K562 (cell line): Measurements from ENCODE around the gene INHBE. TPM values are rescaled to one million over a fixed set of nuclear protein-coding genes. Genes with fewer than 3 reads are reported as not detected.
A peak's percentile ranks its signal among the peaks of the same experiment; 100 is the strongest.

Experiments
- BRF1 ChIP-seq: IDR thresholded peaks from 3 replicates; pipeline ENCODE4 v1.6.1; 2011; ENCODE audit warnings: borderline replicate concordance, mild to moderate bottlenecking; ENCODE audit not compliant: insufficient read length; ENCODE audit errors: extremely low read depth
- CREM ChIP-seq: IDR thresholded peaks from 2 replicates; pipeline ENCODE4 v1.6.1; 2014; ENCODE audit warnings: antibody characterized with exemption, low read depth
- HDAC2 ChIP-seq: fragments of 450-650 bp; IDR thresholded peaks from 2 replicates; pipeline ENCODE4 v1.6.1; 2016; ENCODE audit warnings: mild to moderate bottlenecking
- JUN ChIP-seq, 2 experiments: sonication (generic) in 1 of 2; formaldehyde crosslinking in 1 of 2; IDR thresholded peaks; 2 replicates each; pipeline versions ENCODE4 v1.6.1 to v1.8.0; 2012 to 2022; ENCODE audit warnings: borderline replicate concordance in 2 of 2, mild to moderate bottlenecking in 2 of 2, improper control_type of control experiment in 1 of 2, low read depth in 1 of 2, low read length in 1 of 2, missing genetic modification reagents in 1 of 2
- JUND ChIP-seq, 2 experiments: IDR thresholded peaks; 2 replicates in 1 of 2; 3 replicates in 1 of 2; pipeline ENCODE4 v1.6.1; 2011; ENCODE audit warnings: borderline replicate concordance in 2 of 2, low read depth in 2 of 2, low read length in 2 of 2, improper control_type of control experiment in 1 of 2, missing biosample characterization in 1 of 2, missing genetic modification characterization in 1 of 2, missing genetic modification reagents in 1 of 2
- polyA plus RNA-seq, 8 experiments: library from polyadenylated mRNA; depleted of rRNA in 4 of 8; stranded (reverse) in 5 of 8; unstranded in 3 of 8; fragments of >200 nt; fragmentation: Nextera tagmentation in 2 of 8; fragmentation: Illumina TruSeq in 1 of 8; extraction: Ambion mirVana in 2 of 8; extraction: Trizol in 1 of 8; gene quantifications; 2 replicates each; pipeline versions ENCODE4 v1.2.1 to v1.2.3, GENCODE V29; 2011 to 2014; ENCODE audit warnings: inconsistent platforms in 1 of 8, missing spikeins in 1 of 8
- total RNA-seq, 7 experiments: library from RNA; depleted of rRNA in 6 of 7; stranded (reverse); fragments of >200 nt in 6 of 7; fragmentation: Illumina TruSeq in 2 of 7; extraction: Trizol in 2 of 7; gene quantifications; 2 replicates each; pipeline versions ENCODE4 v1.2.1 to v1.2.3, GENCODE V29; 2011 to 2021; ENCODE audit warnings: low replicate concordance in 1 of 7
- TF ChIP-seq, protein P1 (sequence below), 2 experiments: fragments of 150-350 bp in 1 of 2; IDR thresholded peaks; 2 replicates each; pipeline ENCODE4 v1.6.1; 2012 to 2016; ENCODE audit warnings: low read depth in 2 of 2, low read length in 2 of 2, mild to moderate bottlenecking in 1 of 2, moderate library complexity in 1 of 2
- TF ChIP-seq, protein P2 (sequence below): fragments of 450-650 bp; IDR thresholded peaks from 2 replicates; pipeline ENCODE4 v1.6.1; 2017; ENCODE audit warnings: antibody characterized with exemption, mild to moderate bottlenecking
- TF ChIP-seq, protein P3 (sequence below): fragments of 450-650 bp; formaldehyde crosslinking; IDR thresholded peaks from 2 replicates; pipeline ENCODE4 v1.4.0; 2020; ENCODE audit warnings: mild to moderate bottlenecking, moderate library complexity
- TF ChIP-seq, protein P4 (sequence below): sonication (generic); formaldehyde crosslinking; IDR thresholded peaks from 2 replicates; pipeline ENCODE4 v1.8.0; 2022; ENCODE audit warnings: missing genetic modification reagents, mild to moderate bottlenecking, moderate library complexity, borderline replicate concordance
- TF ChIP-seq, protein P5 (sequence below): fragments of 450-650 bp; IDR thresholded peaks from 2 replicates; pipeline ENCODE4 v1.6.1; 2016

The INHBE gene
- total and polyA plus RNA-seq, 9 of the 15 experiments (the other 6 are each of a cell fraction or from before 2014, with no cell fraction given), result 0.94 to 9.9 (median 7.3) TPM

DNA sequence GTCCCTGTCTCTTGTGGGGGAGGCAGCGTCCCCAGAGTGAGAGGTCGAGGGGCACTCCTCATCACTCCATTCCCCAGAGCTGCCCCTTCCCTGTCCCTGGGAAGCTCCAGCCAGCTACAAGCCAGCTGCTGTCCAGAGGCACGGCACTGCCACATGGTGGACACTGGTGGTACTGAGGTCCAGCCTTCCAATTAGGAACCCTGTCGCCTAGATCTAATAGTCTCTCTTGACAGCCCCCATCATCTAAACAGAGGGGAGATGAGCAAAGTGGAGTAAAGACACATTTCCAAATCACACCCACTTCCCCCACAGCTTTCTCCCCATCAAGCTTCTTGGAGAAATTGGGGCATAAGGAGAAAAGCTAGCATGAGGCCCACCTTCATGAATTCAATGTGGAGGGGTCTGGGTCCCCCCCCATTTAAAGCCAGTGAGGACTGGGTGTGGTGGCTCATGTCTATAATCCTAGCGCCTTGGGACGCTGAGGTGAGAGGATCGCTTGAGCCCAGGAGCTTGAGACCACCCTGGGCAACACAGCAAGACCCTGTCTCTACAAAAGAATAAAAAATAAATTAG, 2.1 kb upstream of the INHBE start (continued):
- TF ChIP-seq, protein P1, sequence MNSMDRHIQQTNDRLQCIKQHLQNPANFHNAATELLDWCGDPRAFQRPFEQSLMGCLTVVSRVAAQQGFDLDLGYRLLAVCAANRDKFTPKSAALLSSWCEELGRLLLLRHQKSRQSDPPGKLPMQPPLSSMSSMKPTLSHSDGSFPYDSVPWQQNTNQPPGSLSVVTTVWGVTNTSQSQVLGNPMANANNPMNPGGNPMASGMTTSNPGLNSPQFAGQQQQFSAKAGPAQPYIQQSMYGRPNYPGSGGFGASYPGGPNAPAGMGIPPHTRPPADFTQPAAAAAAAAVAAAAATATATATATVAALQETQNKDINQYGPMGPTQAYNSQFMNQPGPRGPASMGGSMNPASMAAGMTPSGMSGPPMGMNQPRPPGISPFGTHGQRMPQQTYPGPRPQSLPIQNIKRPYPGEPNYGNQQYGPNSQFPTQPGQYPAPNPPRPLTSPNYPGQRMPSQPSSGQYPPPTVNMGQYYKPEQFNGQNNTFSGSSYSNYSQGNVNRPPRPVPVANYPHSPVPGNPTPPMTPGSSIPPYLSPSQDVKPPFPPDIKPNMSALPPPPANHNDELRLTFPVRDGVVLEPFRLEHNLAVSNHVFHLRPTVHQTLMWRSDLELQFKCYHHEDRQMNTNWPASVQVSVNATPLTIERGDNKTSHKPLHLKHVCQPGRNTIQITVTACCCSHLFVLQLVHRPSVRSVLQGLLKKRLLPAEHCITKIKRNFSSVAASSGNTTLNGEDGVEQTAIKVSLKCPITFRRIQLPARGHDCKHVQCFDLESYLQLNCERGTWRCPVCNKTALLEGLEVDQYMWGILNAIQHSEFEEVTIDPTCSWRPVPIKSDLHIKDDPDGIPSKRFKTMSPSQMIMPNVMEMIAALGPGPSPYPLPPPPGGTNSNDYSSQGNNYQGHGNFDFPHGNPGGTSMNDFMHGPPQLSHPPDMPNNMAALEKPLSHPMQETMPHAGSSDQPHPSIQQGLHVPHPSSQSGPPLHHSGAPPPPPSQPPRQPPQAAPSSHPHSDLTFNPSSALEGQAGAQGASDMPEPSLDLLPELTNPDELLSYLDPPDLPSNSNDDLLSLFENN (IDR thresholded peaks at IDR 0.05; ENCODE audit: low read depth in 2 of 2, low read length in 2 of 2), result 0 out of 4 replicates have a peak, but pooled peaks of 1 of the 2 experiments have one; percentile 12
- TF ChIP-seq, protein P2, sequence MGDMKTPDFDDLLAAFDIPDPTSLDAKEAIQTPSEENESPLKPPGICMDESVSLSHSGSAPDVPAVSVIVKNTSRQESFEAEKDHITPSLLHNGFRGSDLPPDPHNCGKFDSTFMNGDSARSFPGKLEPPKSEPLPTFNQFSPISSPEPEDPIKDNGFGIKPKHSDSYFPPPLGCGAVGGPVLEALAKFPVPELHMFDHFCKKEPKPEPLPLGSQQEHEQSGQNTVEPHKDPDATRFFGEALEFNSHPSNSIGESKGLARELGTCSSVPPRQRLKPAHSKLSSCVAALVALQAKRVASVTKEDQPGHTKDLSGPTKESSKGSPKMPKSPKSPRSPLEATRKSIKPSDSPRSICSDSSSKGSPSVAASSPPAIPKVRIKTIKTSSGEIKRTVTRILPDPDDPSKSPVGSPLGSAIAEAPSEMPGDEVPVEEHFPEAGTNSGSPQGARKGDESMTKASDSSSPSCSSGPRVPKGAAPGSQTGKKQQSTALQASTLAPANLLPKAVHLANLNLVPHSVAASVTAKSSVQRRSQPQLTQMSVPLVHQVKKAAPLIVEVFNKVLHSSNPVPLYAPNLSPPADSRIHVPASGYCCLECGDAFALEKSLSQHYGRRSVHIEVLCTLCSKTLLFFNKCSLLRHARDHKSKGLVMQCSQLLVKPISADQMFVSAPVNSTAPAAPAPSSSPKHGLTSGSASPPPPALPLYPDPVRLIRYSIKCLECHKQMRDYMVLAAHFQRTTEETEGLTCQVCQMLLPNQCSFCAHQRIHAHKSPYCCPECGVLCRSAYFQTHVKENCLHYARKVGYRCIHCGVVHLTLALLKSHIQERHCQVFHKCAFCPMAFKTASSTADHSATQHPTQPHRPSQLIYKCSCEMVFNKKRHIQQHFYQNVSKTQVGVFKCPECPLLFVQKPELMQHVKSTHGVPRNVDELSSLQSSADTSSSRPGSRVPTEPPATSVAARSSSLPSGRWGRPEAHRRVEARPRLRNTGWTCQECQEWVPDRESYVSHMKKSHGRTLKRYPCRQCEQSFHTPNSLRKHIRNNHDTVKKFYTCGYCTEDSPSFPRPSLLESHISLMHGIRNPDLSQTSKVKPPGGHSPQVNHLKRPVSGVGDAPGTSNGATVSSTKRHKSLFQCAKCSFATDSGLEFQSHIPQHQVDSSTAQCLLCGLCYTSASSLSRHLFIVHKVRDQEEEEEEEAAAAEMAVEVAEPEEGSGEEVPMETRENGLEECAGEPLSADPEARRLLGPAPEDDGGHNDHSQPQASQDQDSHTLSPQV, result 0 out of 2 replicates have a peak, but pooled peaks have one; percentile 8
- TF ChIP-seq BRF1, result no peak
- TF ChIP-seq, protein P3, sequence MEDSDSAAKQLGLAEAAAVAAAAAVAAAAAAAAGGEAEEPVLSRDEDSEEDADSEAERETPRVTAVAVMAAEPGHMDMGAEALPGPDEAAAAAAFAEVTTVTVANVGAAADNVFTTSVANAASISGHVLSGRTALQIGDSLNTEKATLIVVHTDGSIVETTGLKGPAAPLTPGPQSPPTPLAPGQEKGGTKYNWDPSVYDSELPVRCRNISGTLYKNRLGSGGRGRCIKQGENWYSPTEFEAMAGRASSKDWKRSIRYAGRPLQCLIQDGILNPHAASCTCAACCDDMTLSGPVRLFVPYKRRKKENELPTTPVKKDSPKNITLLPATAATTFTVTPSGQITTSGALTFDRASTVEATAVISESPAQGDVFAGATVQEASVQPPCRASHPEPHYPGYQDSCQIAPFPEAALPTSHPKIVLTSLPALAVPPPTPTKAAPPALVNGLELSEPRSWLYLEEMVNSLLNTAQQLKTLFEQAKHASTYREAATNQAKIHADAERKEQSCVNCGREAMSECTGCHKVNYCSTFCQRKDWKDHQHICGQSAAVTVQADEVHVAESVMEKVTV (CRISPR knock-in tag), result peak; percentile 94
- peak; percentile 64 for TF ChIP-seq CREM
- TF ChIP-seq JUND (IDR thresholded peaks at IDR 0.05; ENCODE audit: borderline replicate concordance, low read depth, low read length), result no peak
- peak; percentile 35; the same call in 1 of the 3 replicates for TF ChIP-seq JUND (tag; IDR thresholded peaks at IDR 0.05; ENCODE audit: borderline replicate concordance, low read depth, low read length)
- TF ChIP-seq, protein P4, sequence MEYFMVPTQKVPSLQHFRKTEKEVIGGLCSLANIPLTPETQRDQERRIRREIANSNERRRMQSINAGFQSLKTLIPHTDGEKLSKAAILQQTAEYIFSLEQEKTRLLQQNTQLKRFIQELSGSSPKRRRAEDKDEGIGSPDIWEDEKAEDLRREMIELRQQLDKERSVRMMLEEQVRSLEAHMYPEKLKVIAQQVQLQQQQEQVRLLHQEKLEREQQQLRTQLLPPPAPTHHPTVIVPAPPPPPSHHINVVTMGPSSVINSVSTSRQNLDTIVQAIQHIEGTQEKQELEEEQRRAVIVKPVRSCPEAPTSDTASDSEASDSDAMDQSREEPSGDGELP, result peak; percentile 93
- no peak for TF ChIP-seq HDAC2
- TF ChIP-seq, protein P5, sequence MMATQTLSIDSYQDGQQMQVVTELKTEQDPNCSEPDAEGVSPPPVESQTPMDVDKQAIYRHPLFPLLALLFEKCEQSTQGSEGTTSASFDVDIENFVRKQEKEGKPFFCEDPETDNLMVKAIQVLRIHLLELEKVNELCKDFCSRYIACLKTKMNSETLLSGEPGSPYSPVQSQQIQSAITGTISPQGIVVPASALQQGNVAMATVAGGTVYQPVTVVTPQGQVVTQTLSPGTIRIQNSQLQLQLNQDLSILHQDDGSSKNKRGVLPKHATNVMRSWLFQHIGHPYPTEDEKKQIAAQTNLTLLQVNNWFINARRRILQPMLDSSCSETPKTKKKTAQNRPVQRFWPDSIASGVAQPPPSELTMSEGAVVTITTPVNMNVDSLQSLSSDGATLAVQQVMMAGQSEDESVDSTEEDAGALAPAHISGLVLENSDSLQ, result peak; percentile 35; the same call in 1 of the 2 replicates
- TF ChIP-seq JUN (IDR thresholded peaks at IDR 0.05; ENCODE audit: borderline replicate concordance, low read depth, low read length), result 0 out of 2 replicates have a peak, but pooled peaks have one; percentile 8
- TF ChIP-seq JUN (CRISPR knock-in tag; IDR thresholded peaks at IDR 0.05; ENCODE audit: borderline replicate concordance), result no peak
